MG63 (cell line): ENCODE data around the gene TTLL11. TPM values are rescaled to one million over a fixed set of nuclear protein-coding genes. Genes with fewer than 3 reads are reported as not detected.
"Not testable (repeated sequence)": the region's sequence is repeated elsewhere in the genome, so short reads cannot be mapped to it uniquely, and the experiment has no call there.

Source experiments
- DNase-seq: peaks from one replicate; pipeline ENCODE4 v3.0.0-alpha.2; 2020
- H3K27me3 ChIP-seq: fragments of 250-450 bp; sonication (Bioruptor Pico); 2 replicates; pipeline ENCODE4 v1.5.1; 2020; ENCODE audit warnings: mild to moderate bottlenecking, moderate library complexity
- H3K36me3 ChIP-seq: fragments of 250-450 bp; sonication (Bioruptor Pico); 2 replicates; pipeline ENCODE4 v1.5.1; 2020; ENCODE audit warnings: mild to moderate bottlenecking, moderate library complexity
- H3K4me3 ChIP-seq: fragments of 250-450 bp; sonication (Bioruptor Pico); 2 replicates; pipeline ENCODE4 v1.5.1; 2020; ENCODE audit warnings: mild to moderate bottlenecking, moderate library complexity
- H3K9me3 ChIP-seq: fragments of 250-450 bp; sonication (Bioruptor Pico); 2 replicates; pipeline ENCODE4 v1.5.1; 2020; ENCODE audit warnings: mild to moderate bottlenecking, moderate library complexity
- total RNA-seq: library from RNA; depleted of rRNA; stranded (reverse); fragments of >200 nt; shearing (Covaris generic); gene quantifications from 2 replicates; pipeline ENCODE4 v1.2.3, GENCODE V29; 2014; ENCODE audit warnings: low replicate concordance

The TTLL11 gene
- total RNA-seq, 1 experiment from 2014 or later: 3.2 TPM

- no peak overlapping the region for H3K4me3 ChIP-seq
- H3K27me3 ChIP-seq: no peaks in the 10 kb centered on the region
- H3K36me3 ChIP-seq: no peaks in the 10 kb centered on the region
- H3K9me3 ChIP-seq: no peaks in the 10 kb centered on the region
- no peak for DNase-seq
These were observed 34.3 kb upstream of the TTLL11 start for GRCh38 chr9:122127396-122127798.

GRCh38 chr9:122126331-122127261 is 33.5 kb upstream of the TTLL11 start:
- no peak for DNase-seq
- Histone ChIP-seq H3K36me3 (no peaks in the 10 kb centered on the region), H3K4me3 (no peak overlapping the region), H3K9me3 (no peaks in the 10 kb centered on the region), H3K27me3 (no peaks in the 10 kb centered on the region)

- H3K4me3 ChIP-seq: no peak overlapping the region
These were observed 32.6 kb upstream of the TTLL11 start for GRCh38 chr9:122125509-122126330.

GRCh38 chr9:122125158-122125508 is 32.0 kb upstream of the TTLL11 start:
- no peaks in the 10 kb centered on the region for H3K36me3 ChIP-seq
- no peaks in the 10 kb centered on the region for H3K27me3 ChIP-seq
- peak; percentile 56 for DNase-seq
- no peak overlapping the region for H3K4me3 ChIP-seq
- H3K9me3 ChIP-seq: no peaks in the 10 kb centered on the region

More at GRCh38 chr9:122125509-122126330, 32.6 kb upstream of the TTLL11 start:
- no peaks in the 10 kb centered on the region for H3K9me3 ChIP-seq
- H3K27me3 ChIP-seq: no peaks in the 10 kb centered on the region
- no peaks in the 10 kb centered on the region for H3K36me3 ChIP-seq
- DNase-seq: no peak

- DNase-seq: no peak
- no peaks in the 10 kb centered on the region for H3K27me3 ChIP-seq
These were observed 31.4 kb upstream of the TTLL11 start for GRCh38 chr9:122124528-122124927.

GRCh38 chr9:122124048-122124447 is 30.9 kb upstream of the TTLL11 start:
- Histone ChIP-seq H3K4me3 (no peak overlapping the region), H3K36me3 (no peaks in the 10 kb centered on the region), H3K9me3 (no peaks in the 10 kb centered on the region), H3K27me3 (no peaks in the 10 kb centered on the region)
- DNase-seq: no peak

More at GRCh38 chr9:122124528-122124927, 31.4 kb upstream of the TTLL11 start:
- Histone ChIP-seq H3K9me3 (no peaks in the 10 kb centered on the region), H3K36me3 (no peaks in the 10 kb centered on the region), H3K4me3 (no peak overlapping the region)

- H3K36me3 ChIP-seq: no peaks in the 10 kb centered on the region
- H3K9me3 ChIP-seq: no peaks in the 10 kb centered on the region
- DNase-seq: peak; percentile 33
- no peak overlapping the region for H3K4me3 ChIP-seq
- H3K27me3 ChIP-seq: no peaks in the 10 kb centered on the region
These were observed 30.0 kb upstream of the TTLL11 start for GRCh38 chr9:122122903-122123632.

- Histone ChIP-seq H3K4me3 (no peak overlapping the region), H3K27me3 (no peaks in the 10 kb centered on the region), H3K36me3 (no peaks in the 10 kb centered on the region), H3K9me3 (no peaks in the 10 kb centered on the region)
- DNase-seq: no peak
These were observed 29.4 kb upstream of the TTLL11 start for GRCh38 chr9:122122468-122122867.

- H3K36me3 ChIP-seq: no peaks in the 10 kb centered on the region
- no peaks in the 10 kb centered on the region for H3K27me3 ChIP-seq
- H3K9me3 ChIP-seq: no peaks in the 10 kb centered on the region
- H3K4me3 ChIP-seq: no peak overlapping the region
- DNase-seq: no peak
These were observed 28.8 kb upstream of the TTLL11 start for GRCh38 chr9:122121931-122122330.

GRCh38 chr9:122121391-122121790 is 28.3 kb upstream of the TTLL11 start:
- DNase-seq: no peak
- Histone ChIP-seq H3K4me3 (no peak overlapping the region), H3K9me3 (no peaks in the 10 kb centered on the region), H3K36me3 (no peaks in the 10 kb centered on the region), H3K27me3 (no peaks in the 10 kb centered on the region)

GRCh38 chr9:122120316-122121071 is 27.4 kb upstream of the TTLL11 start:
- Histone ChIP-seq H3K36me3 (no peaks in the 10 kb centered on the region), H3K4me3 (no peak overlapping the region), H3K9me3 (no peaks in the 10 kb centered on the region), H3K27me3 (no peaks in the 10 kb centered on the region)
- no peak for DNase-seq

GRCh38 chr9:122119721-122120120 is 26.6 kb upstream of the TTLL11 start:
- H3K9me3 ChIP-seq: no peaks in the 10 kb centered on the region
- H3K27me3 ChIP-seq: no peaks in the 10 kb centered on the region
- DNase-seq: no peak
- H3K4me3 ChIP-seq: no peak overlapping the region
- H3K36me3 ChIP-seq: no peaks in the 10 kb centered on the region

- H3K9me3 ChIP-seq: no peaks in the 10 kb centered on the region
- no peak for DNase-seq
- no peaks in the 10 kb centered on the region for H3K36me3 ChIP-seq
- H3K4me3 ChIP-seq: no peak overlapping the region
- no peaks in the 10 kb centered on the region for H3K27me3 ChIP-seq
These were observed 26.0 kb upstream of the TTLL11 start for GRCh38 chr9:122119166-122119521.

GRCh38 chr9:122118343-122119165 is 25.4 kb upstream of the TTLL11 start:
- no peaks in the 10 kb centered on the region for H3K9me3 ChIP-seq
- DNase-seq: peak; percentile 38
- H3K27me3 ChIP-seq: no peaks in the 10 kb centered on the region
- no peaks in the 10 kb centered on the region for H3K36me3 ChIP-seq
- no peak overlapping the region for H3K4me3 ChIP-seq

GRCh38 chr9:122117241-122117640 is 24.1 kb upstream of the TTLL11 start:
- H3K27me3 ChIP-seq, H3K4me3 ChIP-seq, H3K9me3 ChIP-seq, DNase-seq, H3K36me3 ChIP-seq: not testable (repeated sequence)
